ENCODE results near the gene SAMD8.

The SAMD8 gene

GRCh38 chr10:75074711-75075445 is 36.6 kb upstream of the SAMD8 start:
- H3K27ac ChIP-seq = no peak overlapping the region
- TF ChIP-seq CTCF (conservative IDR thresholded peaks at IDR 0.05) = no peak

- TF ChIP-seq CTCF (conservative IDR thresholded peaks at IDR 0.05) = no peak
- H3K27ac ChIP-seq = no peak overlapping the region
Observed at GRCh38 chr10:75076348-75076747, 35.1 kb upstream of the SAMD8 start.

GRCh38 chr10:75079436-75080083 is 31.9 kb upstream of the SAMD8 start:
- no peak for TF ChIP-seq CTCF (conservative IDR thresholded peaks at IDR 0.05)
- H3K27ac ChIP-seq = peak overlapping the region; percentile 29; the same call in 1 of the 2 replicates

GRCh38 chr10:75080554-75080953 is 30.9 kb upstream of the SAMD8 start:
- TF ChIP-seq CTCF (conservative IDR thresholded peaks at IDR 0.05) = no peak
- H3K27ac ChIP-seq = peak overlapping the region; percentile 29; the same call in 1 of the 2 replicates

- TF ChIP-seq CTCF (conservative IDR thresholded peaks at IDR 0.05) = no peak
- no peak overlapping the region for H3K27ac ChIP-seq
Observed at GRCh38 chr10:75081379-75081778, 30.1 kb upstream of the SAMD8 start.

GRCh38 chr10:75083972-75084833 is 27.3 kb upstream of the SAMD8 start:
- TF ChIP-seq CTCF (conservative IDR thresholded peaks at IDR 0.05) = no peak
- H3K27ac ChIP-seq = peak overlapping the region; percentile 82

GRCh38 chr10:75084834-75085384 is 26.5 kb upstream of the SAMD8 start:
- TF ChIP-seq CTCF (conservative IDR thresholded peaks at IDR 0.05) = no peak
- H3K27ac ChIP-seq = peak overlapping the region; percentile 82
